Spleen (tissue), 7 donors: Measurements from ENCODE around the gene NLGN2.

Experiments
- POLR2A ChIP-seq, 3 donors: fragments of 450-650 bp; IDR thresholded peaks; one replicate each; pipeline ENCODE4 v1.5.1; 2017; ENCODE audit warnings: antibody characterized with exemption in 3 of 3, mild to moderate bottlenecking in 1 of 3
- POLR2AphosphoS5 ChIP-seq, 3 donors: sonication (generic); formaldehyde crosslinking; IDR thresholded peaks; one replicate each; pipeline ENCODE4 v1.5.1; 2017; ENCODE audit warnings: antibody characterized with exemption in 3 of 3
- TF ChIP-seq, protein P1 (sequence below), 11 experiments: fragments of 200-600 bp in 7 of 11; fragments of 450-650 bp in 4 of 11; sonication (generic) in 4 of 11; IDR thresholded peaks in 8 of 11; conservative IDR thresholded peaks in 3 of 11; 1 replicate in 7 of 11; 2 replicates in 4 of 11; pipeline versions ENCODE4 v1.4.0 to v1.8.0; 2016 to 2021; ENCODE audit warnings: antibody characterized with exemption in 11 of 11, inconsistent platforms in 4 of 11, mild to moderate bottlenecking in 1 of 11
- donor health status: DM: no; HTN: no; CAD: no; lungs with moderate emphysema.
- donor health status: DM: no; HTN: no; CAD: no.
- donor health status: DM: no; HTN: no; CAD: no.

DNA sequence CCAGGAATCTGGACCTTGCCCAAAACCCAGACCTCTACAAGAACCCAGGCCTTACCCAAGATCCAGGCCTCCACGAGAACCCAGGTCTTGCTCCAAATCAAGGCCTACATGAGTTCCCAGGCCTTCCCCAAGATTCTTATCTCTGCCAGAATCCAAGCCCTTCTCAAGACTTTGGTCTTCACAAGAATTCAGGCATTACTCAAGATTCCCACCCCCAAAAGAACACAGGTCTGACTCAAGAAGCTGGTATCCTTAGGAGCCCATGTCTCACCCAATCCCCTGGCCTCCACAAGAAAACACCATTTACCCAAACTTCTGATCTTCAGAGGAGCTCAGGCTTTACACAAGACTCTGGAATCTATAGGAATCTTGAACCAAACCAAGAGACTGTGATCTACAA, 23.6 kb downstream of the NLGN2 start:
- TF ChIP-seq POLR2AphosphoS5 (IDR thresholded peaks at IDR 0.05) (no peak), POLR2A (IDR thresholded peaks at IDR 0.05) (no peak)
- TF ChIP-seq, protein P1, sequence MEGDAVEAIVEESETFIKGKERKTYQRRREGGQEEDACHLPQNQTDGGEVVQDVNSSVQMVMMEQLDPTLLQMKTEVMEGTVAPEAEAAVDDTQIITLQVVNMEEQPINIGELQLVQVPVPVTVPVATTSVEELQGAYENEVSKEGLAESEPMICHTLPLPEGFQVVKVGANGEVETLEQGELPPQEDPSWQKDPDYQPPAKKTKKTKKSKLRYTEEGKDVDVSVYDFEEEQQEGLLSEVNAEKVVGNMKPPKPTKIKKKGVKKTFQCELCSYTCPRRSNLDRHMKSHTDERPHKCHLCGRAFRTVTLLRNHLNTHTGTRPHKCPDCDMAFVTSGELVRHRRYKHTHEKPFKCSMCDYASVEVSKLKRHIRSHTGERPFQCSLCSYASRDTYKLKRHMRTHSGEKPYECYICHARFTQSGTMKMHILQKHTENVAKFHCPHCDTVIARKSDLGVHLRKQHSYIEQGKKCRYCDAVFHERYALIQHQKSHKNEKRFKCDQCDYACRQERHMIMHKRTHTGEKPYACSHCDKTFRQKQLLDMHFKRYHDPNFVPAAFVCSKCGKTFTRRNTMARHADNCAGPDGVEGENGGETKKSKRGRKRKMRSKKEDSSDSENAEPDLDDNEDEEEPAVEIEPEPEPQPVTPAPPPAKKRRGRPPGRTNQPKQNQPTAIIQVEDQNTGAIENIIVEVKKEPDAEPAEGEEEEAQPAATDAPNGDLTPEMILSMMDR (IDR thresholded peaks at IDR 0.05 in 8 of 11, conservative IDR thresholded peaks at IDR 0.05 in 3 of 11): no peak
